C4-2B (cell line): ENCODE data around the gene PTPRN2.

ENCODE experiments used
- H3K27ac ChIP-seq: fragments of 450-650 bp; 2 replicates; pipeline ENCODE4 v1.5.1; 2017
- ZFX ChIP-seq: fragments of 450-650 bp; IDR thresholded peaks from 2 replicates; pipeline ENCODE4 v1.6.1; 2017
- TF ChIP-seq, protein P1 (sequence below): fragments of 450-650 bp; conservative IDR thresholded peaks from 2 replicates; pipeline ENCODE4 v1.5.1; 2017; ENCODE audit warnings: mild to moderate bottlenecking

The PTPRN2 gene

DNA sequence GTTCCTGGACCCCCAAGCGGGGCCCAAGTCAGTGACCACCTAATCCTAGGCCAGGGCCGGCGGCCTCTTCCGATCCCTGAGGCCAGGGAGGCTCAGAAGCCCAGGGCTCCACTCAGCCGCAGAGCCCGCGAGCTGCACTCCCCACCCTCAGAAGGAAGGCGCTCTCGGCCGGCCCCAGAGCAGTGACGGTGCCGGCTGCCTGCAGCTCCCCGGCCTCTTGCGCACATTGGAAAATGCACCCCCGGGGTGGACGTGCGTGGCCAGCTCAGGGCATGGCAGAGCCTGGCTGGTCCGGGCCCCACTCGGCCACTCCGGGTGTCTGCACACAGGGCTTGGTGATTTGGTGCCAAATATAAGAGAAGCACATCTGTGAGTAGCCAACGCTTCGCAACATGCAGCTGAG, 269.1 kb downstream of the PTPRN2 start:
- TF ChIP-seq, protein P1, sequence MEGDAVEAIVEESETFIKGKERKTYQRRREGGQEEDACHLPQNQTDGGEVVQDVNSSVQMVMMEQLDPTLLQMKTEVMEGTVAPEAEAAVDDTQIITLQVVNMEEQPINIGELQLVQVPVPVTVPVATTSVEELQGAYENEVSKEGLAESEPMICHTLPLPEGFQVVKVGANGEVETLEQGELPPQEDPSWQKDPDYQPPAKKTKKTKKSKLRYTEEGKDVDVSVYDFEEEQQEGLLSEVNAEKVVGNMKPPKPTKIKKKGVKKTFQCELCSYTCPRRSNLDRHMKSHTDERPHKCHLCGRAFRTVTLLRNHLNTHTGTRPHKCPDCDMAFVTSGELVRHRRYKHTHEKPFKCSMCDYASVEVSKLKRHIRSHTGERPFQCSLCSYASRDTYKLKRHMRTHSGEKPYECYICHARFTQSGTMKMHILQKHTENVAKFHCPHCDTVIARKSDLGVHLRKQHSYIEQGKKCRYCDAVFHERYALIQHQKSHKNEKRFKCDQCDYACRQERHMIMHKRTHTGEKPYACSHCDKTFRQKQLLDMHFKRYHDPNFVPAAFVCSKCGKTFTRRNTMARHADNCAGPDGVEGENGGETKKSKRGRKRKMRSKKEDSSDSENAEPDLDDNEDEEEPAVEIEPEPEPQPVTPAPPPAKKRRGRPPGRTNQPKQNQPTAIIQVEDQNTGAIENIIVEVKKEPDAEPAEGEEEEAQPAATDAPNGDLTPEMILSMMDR, result no peak
- no peak for TF ChIP-seq ZFX

DNA sequence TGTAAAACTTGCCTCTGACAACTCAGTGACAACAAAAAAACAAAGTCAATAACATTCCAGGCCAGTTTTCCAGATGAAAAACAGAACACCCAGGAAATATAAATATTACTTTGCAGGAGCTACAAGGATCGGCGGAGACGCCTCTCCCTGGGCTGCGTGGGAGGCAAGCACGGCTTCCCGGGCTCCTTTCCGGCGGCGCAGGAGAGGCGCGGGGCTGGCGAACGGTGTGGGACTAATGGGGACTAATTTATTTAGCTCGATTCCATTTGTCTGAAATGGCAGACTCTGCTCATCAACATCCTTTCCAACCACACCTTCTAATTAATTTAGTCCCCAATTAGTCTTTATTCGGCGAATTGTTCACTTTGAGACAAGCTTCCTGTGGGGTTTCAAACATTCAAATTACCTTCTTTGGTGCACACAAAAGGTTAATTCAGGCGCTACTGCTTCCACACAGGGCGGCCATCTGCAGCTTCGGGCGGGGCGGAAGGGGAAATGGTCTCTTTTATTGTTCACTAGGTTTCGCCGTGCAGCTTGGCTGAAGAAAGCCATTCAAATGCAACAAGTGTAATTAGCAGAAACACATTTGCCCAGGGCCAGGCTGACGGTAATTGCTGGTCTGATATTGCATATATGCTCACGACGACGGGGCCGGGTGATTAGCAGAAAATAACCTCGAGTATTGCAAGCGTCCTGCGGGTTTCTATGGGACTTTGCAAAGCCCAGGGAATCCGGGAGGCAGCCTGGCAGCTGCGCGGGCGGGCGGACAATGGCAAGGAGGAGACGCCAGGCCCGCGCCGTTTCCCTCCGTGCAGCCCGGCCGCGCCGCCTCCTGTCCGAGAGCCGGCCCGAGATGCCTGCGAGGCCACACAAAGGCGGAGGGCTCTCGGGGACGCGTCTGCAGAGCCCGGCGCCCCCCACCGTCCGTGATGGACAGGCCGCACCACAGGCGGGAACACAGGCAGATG, 270.1 kb downstream of the PTPRN2 start:
- no peak overlapping the region for H3K27ac ChIP-seq
- TF ChIP-seq, protein P1, result no peak
- TF ChIP-seq ZFX, result no peak

More for the DNA sequence above, 269.1 kb downstream of the PTPRN2 start:
- no peak overlapping the region for H3K27ac ChIP-seq

DNA sequence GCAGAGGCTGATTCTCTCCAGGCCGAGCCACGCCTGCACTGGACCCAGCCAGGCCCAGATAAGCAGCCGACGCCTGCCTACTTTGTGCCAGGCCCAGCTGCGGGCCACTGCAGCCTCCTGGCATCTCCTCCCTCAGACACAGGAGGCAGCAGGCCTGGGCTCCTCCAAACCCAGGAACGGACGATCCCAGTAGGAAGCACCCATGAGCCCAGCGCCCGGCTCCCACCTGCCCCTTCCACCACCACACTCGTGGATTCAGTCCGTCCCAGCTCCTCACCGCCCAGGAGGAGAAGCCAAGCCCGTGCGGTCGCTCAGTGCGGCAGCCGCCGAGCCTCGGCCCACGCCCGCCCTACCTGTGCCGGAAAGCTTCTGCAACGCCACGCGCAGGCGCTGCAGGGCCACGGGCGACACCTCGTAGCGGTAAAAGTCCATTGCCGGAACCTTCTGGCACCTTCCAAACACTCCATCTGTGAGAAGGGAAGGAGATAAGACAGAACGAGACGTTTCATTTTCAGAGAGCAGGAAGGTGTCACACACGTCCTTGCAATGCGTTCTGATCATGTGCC, 271.1 kb downstream of the PTPRN2 start:
- H3K27ac ChIP-seq, result no peak overlapping the region
- TF ChIP-seq, protein P1, result no peak
- TF ChIP-seq ZFX, result no peak

- no peak overlapping the region for H3K27ac ChIP-seq
- TF ChIP-seq, protein P1, result no peak
Measured at GRCh38 chr7:158315881-158316280, 271.7 kb downstream of the PTPRN2 start.

DNA sequence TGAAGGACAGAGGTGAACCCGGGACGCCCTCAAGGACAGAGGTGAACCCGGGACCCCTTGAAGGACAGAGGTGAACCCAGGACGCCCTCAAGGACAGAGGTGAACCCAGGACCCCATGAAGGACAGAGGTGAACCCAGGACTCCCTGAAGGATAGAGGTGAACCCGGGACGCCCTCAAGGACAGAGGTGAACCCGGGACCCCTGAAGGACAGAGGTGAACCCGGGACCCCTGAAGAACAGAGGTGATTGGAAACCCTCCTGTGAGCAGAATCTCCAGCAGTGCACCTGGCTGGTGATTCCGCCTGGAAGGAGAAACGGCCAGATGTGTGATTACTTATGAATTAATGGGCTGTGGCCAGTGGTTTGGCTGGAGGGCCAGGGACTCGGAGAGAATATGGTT, 272.3 kb downstream of the PTPRN2 start:
- TF ChIP-seq, protein P1, result no peak
- no peak for TF ChIP-seq ZFX
- no peak overlapping the region for H3K27ac ChIP-seq

GRCh38 chr7:158314394-158314793, 273.2 kb downstream of the PTPRN2 start:
- no peak for TF ChIP-seq ZFX
- TF ChIP-seq, protein P1, result no peak
- H3K27ac ChIP-seq, result no peak overlapping the region

DNA sequence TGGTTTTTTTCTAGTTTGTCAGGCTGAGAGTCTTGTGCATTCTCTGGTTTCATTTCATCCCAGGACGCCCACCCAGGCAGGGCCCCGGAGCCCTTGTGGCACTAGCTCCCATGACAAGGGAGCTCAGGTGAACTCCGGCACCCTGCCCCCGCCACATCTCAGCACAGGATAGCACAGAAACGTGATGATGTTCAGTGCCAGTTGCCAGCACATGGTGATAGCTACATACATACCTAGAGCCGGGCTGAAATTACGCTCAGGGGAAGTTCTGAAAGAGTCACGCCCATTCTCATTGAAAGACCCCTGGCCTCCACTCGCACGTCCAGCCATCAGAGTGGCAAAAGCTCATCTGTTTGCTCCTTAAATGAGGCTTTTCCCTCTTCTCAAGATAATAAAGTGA, 273.7 kb downstream of the PTPRN2 start:
- TF ChIP-seq, protein P1, result no peak
- no peak for TF ChIP-seq ZFX
- no peak overlapping the region for H3K27ac ChIP-seq
